ENCODE data around the gene PCDHGA11. TPM values are rescaled to one million over a fixed set of nuclear protein-coding genes. Genes with fewer than 3 reads are reported as not detected.
"Not testable (repeated sequence)": the region's sequence is repeated elsewhere in the genome, so short reads cannot be mapped to it uniquely, and the experiment has no call there.

The PCDHGA11 gene
- total RNA-seq, 1 experiment from 2014 or later, result 0.58 TPM

DNA sequence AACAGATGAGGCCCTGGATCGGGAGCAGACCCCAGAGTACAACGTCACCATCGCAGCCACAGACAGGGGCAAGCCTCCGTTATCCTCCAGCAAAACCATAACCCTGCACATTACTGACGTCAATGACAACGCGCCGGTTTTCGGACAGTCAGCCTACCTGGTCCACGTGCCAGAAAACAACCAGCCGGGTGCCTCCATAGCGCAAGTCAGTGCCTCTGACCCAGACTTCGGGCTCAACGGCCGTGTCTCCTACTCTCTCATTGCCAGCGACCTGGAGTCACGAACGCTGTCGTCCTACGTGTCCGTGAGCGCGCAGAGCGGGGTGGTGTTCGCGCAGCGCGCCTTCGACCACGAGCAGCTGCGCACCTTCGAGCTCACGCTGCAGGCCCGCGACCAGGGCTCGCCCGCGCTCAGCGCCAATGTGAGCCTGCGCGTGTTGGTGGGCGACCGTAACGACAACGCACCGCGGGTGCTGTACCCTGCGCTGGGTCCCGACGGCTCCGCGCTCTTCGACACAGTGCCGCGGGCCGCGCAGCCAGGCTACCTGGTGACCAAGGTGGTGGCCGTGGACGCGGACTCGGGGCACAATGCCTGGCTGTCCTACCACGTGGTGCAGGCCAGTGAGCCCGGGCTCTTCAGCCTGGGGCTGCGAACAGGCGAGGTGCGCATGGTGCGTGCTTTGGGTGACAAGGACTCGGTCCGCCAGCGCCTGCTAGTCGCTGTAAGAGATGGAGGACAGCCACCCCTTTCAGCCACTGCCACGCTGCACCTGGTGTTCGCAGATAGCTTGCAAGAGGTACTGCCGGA, 1.6 kb upstream of the PCDHGA11 start:
- no peak for DNase-seq (ENCODE audit: low read depth, low spot score)
- in situ Hi-C loops (cut with HindIII; ENCODE audit: low pct_unique_long_range_greater_than_20kb, low sequenced_read_pairs), result no loop called here

DNA sequence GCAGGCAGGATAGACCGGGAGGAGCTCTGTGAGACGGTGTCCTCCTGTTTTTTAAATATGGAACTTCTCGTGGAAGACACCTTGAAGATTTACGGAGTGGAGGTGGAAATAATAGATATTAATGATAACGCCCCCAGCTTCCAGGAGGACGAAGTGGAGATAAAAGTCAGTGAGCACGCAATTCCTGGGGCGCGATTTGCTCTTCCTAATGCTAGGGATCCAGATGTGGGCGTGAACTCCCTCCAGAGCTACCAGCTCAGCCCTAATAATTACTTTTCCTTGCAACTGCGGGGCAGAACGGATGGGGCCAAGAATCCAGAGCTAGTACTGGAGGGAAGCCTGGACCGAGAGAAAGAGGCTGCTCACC, 621 bp downstream of the PCDHGA11 start:
- in situ Hi-C loops (cut with HindIII; ENCODE audit: low pct_unique_long_range_greater_than_20kb, low sequenced_read_pairs), result no loop called here
- no peak for DNase-seq (ENCODE audit: low read depth, low spot score)

DNA sequence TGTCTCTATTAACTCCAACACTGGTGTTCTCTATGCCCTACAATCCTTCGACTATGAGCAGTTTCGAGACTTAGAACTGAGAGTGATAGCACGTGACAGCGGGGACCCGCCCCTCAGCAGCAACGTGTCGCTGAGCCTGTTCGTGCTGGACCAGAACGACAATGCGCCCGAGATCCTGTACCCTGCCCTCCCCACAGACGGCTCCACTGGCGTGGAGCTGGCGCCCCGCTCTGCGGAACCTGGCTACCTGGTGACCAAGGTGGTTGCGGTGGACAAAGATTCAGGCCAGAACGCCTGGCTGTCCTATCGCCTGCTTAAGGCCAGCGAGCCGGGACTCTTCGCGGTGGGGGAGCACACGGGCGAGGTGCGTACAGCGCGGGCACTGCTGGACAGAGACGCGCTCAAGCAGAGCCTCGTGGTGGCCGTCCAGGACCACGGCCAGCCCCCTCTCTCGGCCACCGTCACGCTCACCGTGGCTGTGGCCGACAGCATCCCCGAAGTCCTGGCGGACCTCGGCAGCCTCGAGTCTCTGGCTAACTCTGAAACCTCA, 2.0 kb downstream of the PCDHGA11 start:
- DNase-seq (ENCODE audit: low read depth, low spot score), result no peak
- in situ Hi-C loops (cut with HindIII; ENCODE audit: low pct_unique_long_range_greater_than_20kb, low sequenced_read_pairs), result no loop called here

DNA sequence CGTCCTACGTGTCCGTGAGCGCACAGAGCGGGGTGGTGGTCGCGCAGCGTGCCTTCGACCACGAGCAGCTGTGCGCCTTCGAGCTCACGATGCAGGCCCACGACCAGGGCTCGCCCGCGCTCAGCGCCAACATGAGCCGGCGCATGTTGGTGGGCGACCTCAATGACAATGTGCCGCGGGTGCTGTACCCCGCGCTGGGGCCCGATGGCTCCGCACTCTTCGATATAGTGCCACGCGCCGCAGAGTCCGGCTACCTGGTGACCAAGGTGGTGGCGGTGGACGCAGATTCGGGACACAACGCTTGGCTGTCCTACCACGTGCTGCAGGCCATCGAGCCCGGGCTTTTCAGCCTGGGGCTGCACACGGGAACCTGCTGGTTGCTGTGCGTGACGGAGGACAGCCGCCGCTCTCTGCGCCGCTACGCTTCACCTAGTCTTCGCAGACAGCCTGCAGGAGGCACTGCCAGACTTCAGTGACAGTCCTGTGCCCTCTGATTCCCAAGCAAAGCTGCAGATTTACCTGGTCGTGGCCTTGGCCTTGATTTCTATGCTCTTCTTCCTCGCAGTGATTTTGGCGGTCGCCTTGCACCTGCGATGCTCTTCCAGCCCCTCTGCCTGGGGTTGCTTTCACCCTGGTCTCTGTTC, 7.1 kb downstream of the PCDHGA11 start:
- DNase-seq (ENCODE audit: low read depth, low spot score), result no peak
- in situ Hi-C loops (cut with HindIII; ENCODE audit: low pct_unique_long_range_greater_than_20kb, low sequenced_read_pairs), result no loop called here

DNA sequence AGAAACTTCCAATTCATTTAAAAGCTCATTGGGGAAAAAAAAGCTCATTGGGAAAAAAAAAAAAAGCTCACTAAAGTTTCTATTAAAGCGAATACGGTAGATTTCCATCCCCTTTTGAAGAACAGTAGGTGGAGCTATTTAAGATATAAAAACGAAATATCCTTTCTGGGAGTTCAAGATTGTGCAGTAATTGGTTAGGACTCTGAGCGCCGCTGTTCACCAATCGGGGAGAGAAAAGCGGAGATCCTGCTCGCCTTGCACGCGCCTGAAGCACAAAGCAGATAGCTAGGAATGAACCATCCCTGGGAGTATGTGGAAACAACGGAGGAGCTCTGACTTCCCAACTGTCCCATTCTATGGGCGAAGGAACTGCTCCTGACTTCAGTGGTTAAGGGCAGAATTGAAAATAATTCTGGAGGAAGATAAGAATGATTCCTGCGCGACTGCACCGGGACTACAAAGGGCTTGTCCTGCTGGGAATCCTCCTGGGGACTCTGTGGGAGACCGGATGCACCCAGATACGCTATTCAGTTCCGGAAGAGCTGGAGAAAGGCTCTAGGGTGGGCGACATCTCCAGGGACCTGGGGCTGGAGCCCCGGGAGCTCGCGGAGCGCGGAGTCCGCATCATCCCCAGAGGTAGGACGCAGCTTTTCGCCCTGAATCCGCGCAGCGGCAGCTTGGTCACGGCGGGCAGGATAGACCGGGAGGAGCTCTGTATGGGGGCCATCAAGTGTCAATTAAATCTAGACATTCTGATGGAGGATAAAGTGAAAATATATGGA, 9.7 kb downstream of the PCDHGA11 start, which contains the start of gene PCDHGA12:
Gene PCDHGA12, plus strand, starts transcription at position 176 of the 782 bp plus-strand sequence. Its CDS starts 253 bp downstream, at position 429.
- in situ Hi-C loops (cut with HindIII; ENCODE audit: low pct_unique_long_range_greater_than_20kb, low sequenced_read_pairs), result no loop called here
- peak; percentile 86 for DNase-seq (ENCODE audit: low read depth, low spot score)

DNA sequence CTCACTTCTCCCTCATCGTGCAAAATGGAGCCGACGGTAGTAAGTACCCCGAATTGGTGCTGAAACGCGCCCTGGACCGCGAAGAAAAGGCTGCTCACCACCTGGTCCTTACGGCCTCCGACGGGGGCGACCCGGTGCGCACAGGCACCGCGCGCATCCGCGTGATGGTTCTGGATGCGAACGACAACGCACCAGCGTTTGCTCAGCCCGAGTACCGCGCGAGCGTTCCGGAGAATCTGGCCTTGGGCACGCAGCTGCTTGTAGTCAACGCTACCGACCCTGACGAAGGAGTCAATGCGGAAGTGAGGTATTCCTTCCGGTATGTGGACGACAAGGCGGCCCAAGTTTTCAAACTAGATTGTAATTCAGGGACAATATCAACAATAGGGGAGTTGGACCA, 10.4 kb downstream of the PCDHGA11 start:
- DNase-seq (ENCODE audit: low read depth, low spot score), result no peak
- in situ Hi-C loops (cut with HindIII; ENCODE audit: low pct_unique_long_range_greater_than_20kb, low sequenced_read_pairs), result no loop called here

DNA sequence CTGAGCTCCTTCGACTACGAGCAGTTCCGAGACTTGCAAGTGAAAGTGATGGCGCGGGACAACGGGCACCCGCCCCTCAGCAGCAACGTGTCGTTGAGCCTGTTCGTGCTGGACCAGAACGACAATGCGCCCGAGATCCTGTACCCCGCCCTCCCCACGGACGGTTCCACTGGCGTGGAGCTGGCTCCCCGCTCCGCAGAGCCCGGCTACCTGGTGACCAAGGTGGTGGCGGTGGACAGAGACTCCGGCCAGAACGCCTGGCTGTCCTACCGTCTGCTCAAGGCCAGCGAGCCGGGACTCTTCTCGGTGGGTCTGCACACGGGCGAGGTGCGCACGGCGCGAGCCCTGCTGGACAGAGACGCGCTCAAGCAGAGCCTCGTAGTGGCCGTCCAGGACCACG, 11.5 kb downstream of the PCDHGA11 start:
- in situ Hi-C loops (cut with HindIII; ENCODE audit: low pct_unique_long_range_greater_than_20kb, low sequenced_read_pairs); DNase-seq (ENCODE audit: low read depth, low spot score): not testable (repeated sequence)

DNA sequence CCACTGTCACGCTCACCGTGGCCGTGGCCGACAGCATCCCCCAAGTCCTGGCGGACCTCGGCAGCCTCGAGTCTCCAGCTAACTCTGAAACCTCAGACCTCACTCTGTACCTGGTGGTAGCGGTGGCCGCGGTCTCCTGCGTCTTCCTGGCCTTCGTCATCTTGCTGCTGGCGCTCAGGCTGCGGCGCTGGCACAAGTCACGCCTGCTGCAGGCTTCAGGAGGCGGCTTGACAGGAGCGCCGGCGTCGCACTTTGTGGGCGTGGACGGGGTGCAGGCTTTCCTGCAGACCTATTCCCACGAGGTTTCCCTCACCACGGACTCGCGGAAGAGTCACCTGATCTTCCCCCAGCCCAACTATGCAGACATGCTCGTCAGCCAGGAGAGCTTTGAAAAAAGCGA, 11.9 kb downstream of the PCDHGA11 start:
- DNase-seq (ENCODE audit: low read depth, low spot score); in situ Hi-C loops (cut with HindIII; ENCODE audit: low pct_unique_long_range_greater_than_20kb, low sequenced_read_pairs): not testable (repeated sequence)

DNA sequence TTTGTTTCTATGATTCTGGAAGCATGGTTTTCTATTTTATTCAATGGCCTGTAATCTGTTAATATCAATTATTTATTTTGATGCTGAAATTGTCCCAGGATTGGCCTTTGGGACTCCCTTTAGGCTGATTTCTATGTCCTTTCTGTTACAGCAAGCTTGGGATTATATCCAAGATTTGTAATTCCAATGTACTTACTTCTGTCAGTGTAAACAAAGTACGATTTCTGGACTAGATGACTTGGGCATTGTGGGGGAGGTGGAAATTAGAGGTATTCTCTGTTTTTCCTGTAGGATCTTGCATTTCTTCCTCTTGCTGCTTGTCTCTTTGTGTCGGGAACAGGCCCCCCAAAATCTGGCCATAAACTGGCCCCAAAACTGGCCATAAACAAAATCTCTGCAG, 13.2 kb downstream of the PCDHGA11 start:
- in situ Hi-C loops (cut with HindIII; ENCODE audit: low pct_unique_long_range_greater_than_20kb, low sequenced_read_pairs), result no loop called here
- no peak for DNase-seq (ENCODE audit: low read depth, low spot score)

DNA sequence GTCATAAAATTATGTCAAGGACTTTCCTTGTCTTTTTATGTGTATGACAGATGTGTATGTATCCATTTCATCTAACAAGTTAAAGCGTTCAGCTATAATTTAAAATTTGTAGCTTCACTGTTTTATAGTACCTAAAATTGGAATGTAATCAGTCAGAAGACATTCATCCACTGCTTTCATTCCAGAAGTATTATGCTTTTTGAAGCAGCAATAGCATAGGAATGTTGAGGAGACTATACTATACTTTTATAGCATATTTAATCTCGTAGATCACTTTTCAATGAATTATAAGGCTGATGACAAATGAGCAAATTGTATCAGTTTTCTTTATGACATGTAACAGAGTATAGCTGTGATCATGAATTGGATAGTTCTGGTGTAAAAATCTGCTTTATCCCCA, 16.4 kb downstream of the PCDHGA11 start:
- in situ Hi-C loops (cut with HindIII; ENCODE audit: low pct_unique_long_range_greater_than_20kb, low sequenced_read_pairs), result no loop called here
- DNase-seq (ENCODE audit: low read depth, low spot score), result no peak

DNA sequence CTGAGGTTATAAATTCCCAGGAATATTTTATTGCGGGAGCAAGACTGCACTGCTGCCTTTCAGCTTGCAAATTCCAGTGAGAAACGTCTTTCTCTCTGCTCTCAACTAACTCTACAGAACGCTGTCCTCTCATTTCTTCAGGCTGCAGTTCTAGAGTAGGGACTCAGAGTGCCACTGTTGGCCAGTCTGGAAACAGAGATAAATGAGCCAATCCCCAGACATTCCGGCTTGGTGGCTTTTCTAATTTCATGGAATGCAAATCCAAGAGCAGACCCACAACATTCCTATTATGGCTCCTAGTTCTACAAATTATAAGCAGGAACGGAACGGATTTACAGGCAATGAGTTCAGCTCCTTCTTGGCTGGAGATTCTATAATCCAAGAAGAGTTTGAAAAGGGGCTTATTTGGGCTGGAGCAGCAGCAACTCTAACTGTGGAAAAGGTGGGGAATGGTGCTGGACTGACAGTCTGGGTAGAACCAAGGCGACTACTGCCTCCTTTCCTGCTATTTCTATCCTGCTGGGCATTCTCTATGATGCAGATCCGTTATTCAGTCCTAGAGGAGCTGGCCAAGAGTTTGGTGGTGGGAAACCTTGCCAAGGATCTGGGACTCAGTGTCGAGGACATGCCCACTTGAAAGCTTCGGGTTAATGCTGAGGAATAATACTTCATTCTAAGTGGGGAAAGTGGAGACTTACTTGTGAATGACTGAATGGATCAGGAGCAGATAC, 18.7 kb downstream of the PCDHGA11 start:
- in situ Hi-C loops (cut with HindIII; ENCODE audit: low pct_unique_long_range_greater_than_20kb, low sequenced_read_pairs), result no loop called here
- DNase-seq (ENCODE audit: low read depth, low spot score), result no peak

DNA sequence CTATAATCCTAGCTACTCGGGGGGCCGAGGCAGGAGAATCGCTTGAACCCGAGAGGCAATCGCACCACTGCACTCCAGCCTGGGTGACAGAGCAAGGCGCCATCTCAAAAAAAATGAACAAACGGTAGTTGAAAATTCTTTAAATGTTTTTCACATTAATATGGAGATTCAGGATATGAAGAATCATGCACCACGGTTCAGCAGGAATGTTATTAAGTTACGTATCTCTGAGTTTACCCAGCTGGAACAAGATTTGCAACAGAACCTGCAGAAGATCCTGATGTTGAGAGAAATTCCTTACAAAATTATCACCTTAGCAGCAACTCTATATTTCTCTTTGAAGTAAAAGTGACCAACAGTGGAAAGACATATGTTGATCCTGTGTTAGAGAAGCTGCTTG, 19.5 kb downstream of the PCDHGA11 start:
- in situ Hi-C loops (cut with HindIII; ENCODE audit: low pct_unique_long_range_greater_than_20kb, low sequenced_read_pairs), result no loop called here
- DNase-seq (ENCODE audit: low read depth, low spot score), result no peak

DNA sequence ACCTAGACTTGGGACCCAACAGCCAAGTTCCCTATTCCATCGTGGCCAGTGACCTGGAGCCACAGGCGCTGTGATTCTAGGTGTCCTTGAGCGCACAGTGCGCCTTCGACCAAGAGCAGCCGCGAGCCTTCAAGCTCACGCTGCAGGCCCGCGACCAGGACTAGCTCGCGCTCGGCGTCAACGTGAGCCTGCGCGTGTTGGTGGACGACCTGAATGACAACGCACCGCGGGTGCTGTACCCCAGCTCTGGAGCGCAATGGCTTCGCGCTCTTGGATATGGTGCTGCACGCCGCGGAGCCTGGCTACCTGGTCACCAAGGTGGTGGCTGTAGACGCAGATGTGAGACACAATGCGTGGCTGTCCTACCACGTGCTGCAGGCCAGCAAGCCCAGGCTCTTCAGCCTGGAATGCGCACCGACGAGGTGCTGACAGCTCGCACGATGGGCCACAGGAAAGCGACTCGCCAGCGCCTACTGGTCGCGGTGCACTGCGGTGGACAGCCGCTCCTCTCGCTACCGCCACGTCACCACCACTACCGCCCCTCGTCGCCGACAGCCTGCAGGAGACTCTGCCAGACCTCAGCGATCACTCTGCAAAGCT, 20.8 kb downstream of the PCDHGA11 start:
- DNase-seq (ENCODE audit: low read depth, low spot score), result no peak
- in situ Hi-C loops (cut with HindIII; ENCODE audit: low pct_unique_long_range_greater_than_20kb, low sequenced_read_pairs), result no loop called here

DNA sequence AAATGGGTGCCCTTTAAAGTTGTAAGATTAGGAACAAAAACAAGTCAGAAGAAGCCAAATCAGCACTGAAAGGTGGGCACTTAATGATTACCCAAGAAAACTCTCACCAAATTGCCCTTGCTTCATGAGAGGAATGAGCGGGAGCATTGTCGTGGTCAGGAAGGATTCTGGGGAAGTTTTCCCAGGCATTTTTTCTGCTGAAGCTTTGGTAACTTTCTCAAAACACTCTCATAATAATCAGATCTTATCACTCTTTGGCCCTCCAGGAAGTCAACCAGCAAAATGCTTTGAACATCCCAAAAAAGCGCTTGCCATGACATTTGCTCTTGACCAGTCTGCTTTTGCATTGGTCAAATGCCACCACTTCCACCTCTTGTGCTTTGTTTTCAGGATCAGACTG, 44.5 kb downstream of the PCDHGA11 start:
- no peak for DNase-seq (ENCODE audit: low read depth, low spot score)
- in situ Hi-C loops (cut with HindIII; ENCODE audit: low pct_unique_long_range_greater_than_20kb, low sequenced_read_pairs), result no loop called here
